ENCODE measurements around the gene GLRX5.

Gene GLRX5

GRCh38 chr14:95534299-95535225 is at the start of gene GLRX5:
GLRX5 (plus strand) TSS chr14:95535050; CDS start chr14:95535090, 40 bp downstream.
- DNase-seq = peak; percentile 96 to 98

GRCh38 chr14:95485222-95485819 is 49.5 kb upstream of the GLRX5 start:
- no peak for DNase-seq

GRCh38 chr14:95486875-95487668 is 47.8 kb upstream of the GLRX5 start:
- no peak for DNase-seq

- DNase-seq = no peak
Measured at GRCh38 chr14:95487669-95488084, 47.2 kb upstream of the GLRX5 start.

- no peak for DNase-seq
Measured at GRCh38 chr14:95488376-95489213, 46.3 kb upstream of the GLRX5 start.

GRCh38 chr14:95489214-95490137 is 45.4 kb upstream of the GLRX5 start:
- DNase-seq = no peak

GRCh38 chr14:95490138-95490509 is 44.7 kb upstream of the GLRX5 start:
- no peak for DNase-seq

- no peak for DNase-seq
Measured at GRCh38 chr14:95490727-95491451, 44.0 kb upstream of the GLRX5 start.

- DNase-seq = no peak
Measured at GRCh38 chr14:95491936-95492608, 42.8 kb upstream of the GLRX5 start.

- DNase-seq = no peak
Measured at GRCh38 chr14:95493503-95493902, 41.3 kb upstream of the GLRX5 start.

- no peak for DNase-seq
Measured at GRCh38 chr14:95493976-95494375, 40.9 kb upstream of the GLRX5 start.

- DNase-seq = no peak
Measured at GRCh38 chr14:95494456-95494855, 40.4 kb upstream of the GLRX5 start.

GRCh38 chr14:95495076-95495475 is 39.8 kb upstream of the GLRX5 start:
- no peak for DNase-seq

- DNase-seq = no peak
Measured at GRCh38 chr14:95495538-95496025, 39.3 kb upstream of the GLRX5 start.

- no peak for DNase-seq
Measured at GRCh38 chr14:95496111-95496681, 38.7 kb upstream of the GLRX5 start.

GRCh38 chr14:95496690-95497259 is 38.1 kb upstream of the GLRX5 start:
- no peak for DNase-seq

- no peak for DNase-seq
Measured at GRCh38 chr14:95497561-95498011, 37.3 kb upstream of the GLRX5 start.

- no peak for DNase-seq
Measured at GRCh38 chr14:95498622-95499353, 36.1 kb upstream of the GLRX5 start.
